Body of pancreas (tissue), 4 donors: Measurements from ENCODE around the gene GDF11.

Source experiments
- POLR2A ChIP-seq, 3 donors: fragments of 450-650 bp; IDR thresholded peaks; one replicate each; pipeline ENCODE4 v1.6.1; 2016; ENCODE audit warnings: antibody characterized with exemption in 3 of 3, mild to moderate bottlenecking in 2 of 3
- TF ChIP-seq, protein P1 (sequence below), 7 experiments: fragments of 450-650 bp in 4 of 7; fragments of 200-600 bp in 3 of 7; sonication (generic) in 3 of 7; IDR thresholded peaks; one replicate each; pipeline ENCODE4 v1.5.1; 2016 to 2019; ENCODE audit warnings: antibody characterized with exemption in 7 of 7

DNA sequence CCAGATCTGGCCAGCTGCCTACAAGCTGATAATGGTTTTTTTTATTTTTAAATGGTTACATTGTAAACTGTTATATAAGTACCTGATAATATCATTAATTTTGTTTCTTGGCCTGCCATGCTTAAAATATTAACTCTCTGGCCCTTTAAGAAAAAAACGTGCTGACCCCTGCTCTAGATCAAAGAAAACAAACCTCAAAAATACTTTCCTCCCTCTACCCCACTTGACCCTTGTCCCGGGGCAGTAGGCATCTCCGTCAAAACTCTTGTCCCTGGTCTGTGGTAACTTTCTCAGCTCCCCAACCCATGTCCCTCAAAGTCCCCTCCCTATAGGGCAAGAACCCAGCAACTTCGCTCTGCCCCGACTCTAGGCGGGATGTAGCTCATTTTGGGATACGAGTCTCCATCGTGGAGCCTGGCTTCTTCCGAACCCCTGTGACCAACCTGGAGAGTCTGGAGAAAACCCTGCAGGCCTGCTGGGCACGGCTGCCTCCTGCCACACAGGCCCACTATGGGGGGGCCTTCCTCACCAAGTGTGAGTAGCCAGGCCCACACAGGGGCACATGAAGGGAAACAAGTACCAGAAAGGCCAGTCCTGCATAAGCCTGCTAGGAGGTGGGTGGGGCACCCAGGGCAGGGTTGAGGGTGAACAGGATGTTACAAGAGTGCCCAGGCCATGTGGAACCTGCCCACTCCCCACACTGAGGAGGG, 19.3 kb upstream of the GDF11 start:
- TF ChIP-seq, protein P1, sequence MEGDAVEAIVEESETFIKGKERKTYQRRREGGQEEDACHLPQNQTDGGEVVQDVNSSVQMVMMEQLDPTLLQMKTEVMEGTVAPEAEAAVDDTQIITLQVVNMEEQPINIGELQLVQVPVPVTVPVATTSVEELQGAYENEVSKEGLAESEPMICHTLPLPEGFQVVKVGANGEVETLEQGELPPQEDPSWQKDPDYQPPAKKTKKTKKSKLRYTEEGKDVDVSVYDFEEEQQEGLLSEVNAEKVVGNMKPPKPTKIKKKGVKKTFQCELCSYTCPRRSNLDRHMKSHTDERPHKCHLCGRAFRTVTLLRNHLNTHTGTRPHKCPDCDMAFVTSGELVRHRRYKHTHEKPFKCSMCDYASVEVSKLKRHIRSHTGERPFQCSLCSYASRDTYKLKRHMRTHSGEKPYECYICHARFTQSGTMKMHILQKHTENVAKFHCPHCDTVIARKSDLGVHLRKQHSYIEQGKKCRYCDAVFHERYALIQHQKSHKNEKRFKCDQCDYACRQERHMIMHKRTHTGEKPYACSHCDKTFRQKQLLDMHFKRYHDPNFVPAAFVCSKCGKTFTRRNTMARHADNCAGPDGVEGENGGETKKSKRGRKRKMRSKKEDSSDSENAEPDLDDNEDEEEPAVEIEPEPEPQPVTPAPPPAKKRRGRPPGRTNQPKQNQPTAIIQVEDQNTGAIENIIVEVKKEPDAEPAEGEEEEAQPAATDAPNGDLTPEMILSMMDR (IDR thresholded peaks at IDR 0.05) = no peak
- no peak for TF ChIP-seq POLR2A (IDR thresholded peaks at IDR 0.05)
